WTC11 (cell line): Measurements from ENCODE around the gene CMC2. TPM values are rescaled to one million over a fixed set of nuclear protein-coding genes. Genes with fewer than 3 reads are reported as not detected.

Experiments used
- ATAC-seq: fragments of 200-7000 bp; cut with Tn5 transposase; 2 replicates; pipeline ENCODE4 v1.10.0; 2021; ENCODE audit warnings: mild to moderate bottlenecking, moderate library complexity
- CTCF ChIA-PET: fragments of 300-600 bp; sonication (Branson Sonifier 250); formaldehyde crosslinking; loops from one replicate; lab custom pipeline; 2021; ENCODE audit warnings: antibody characterized with exemption; lab: Charles Lee
- POLR2A ChIA-PET: fragments of 350-600 bp; sonication (Branson Sonifier 250); formaldehyde crosslinking; loops from one replicate; lab custom pipeline; 2021; ENCODE audit warnings: antibody characterized with exemption; lab: Charles Lee
- DNase-seq: peaks from one replicate; pipeline ENCODE4 v3.0.0; 2021; ENCODE audit warnings: low spot score
- H3K27ac Mint-ChIP-seq: 2 replicates; pipeline ENCODE4 v1.8.0; 2021; ENCODE audit warnings: mixed read lengths
- H3K27me3 Mint-ChIP-seq: 2 replicates; pipeline ENCODE4 v1.8.0; 2021; ENCODE audit warnings: low read depth, mild to moderate bottlenecking, moderate library complexity, mixed read lengths
- H3K36me3 Mint-ChIP-seq: 2 replicates; pipeline ENCODE4 v1.8.0; 2021; ENCODE audit warnings: mixed read lengths
- H3K4me1 Mint-ChIP-seq: 2 replicates; pipeline ENCODE4 v1.8.0; 2022; ENCODE audit warnings: mixed read lengths
- H3K4me3 Mint-ChIP-seq: 2 replicates; pipeline ENCODE4 v1.8.0; 2021; ENCODE audit warnings: mild to moderate bottlenecking, moderate library complexity, mixed read lengths
- H3K9me3 Mint-ChIP-seq: 2 replicates; pipeline ENCODE4 v1.8.0; 2021; ENCODE audit warnings: mixed read lengths
- AFF4 ChIP-seq: sonication (generic); formaldehyde crosslinking; IDR thresholded peaks from 2 replicates; pipeline ENCODE4 v1.8.1; 2023; ENCODE audit warnings: mild to moderate bottlenecking, missing genetic modification reagents, borderline replicate concordance
- E2F4 ChIP-seq: sonication (generic); formaldehyde crosslinking; IDR thresholded peaks from 2 replicates; pipeline ENCODE4 v1.8.1; 2022; ENCODE audit warnings: low read depth, mild to moderate bottlenecking, moderate library complexity, missing genetic modification reagents, borderline replicate concordance
- ERG ChIP-seq: fragments of 250-450 bp; sonication (Bioruptor Pico); IDR thresholded peaks from 2 replicates; pipeline ENCODE4 v1.8.0; 2021; ENCODE audit warnings: mild to moderate bottlenecking
- ESRRA ChIP-seq: sonication (generic); formaldehyde crosslinking; IDR thresholded peaks from 2 replicates; pipeline ENCODE4 v1.8.1; 2022; ENCODE audit warnings: mild to moderate bottlenecking, missing genetic modification reagents, borderline replicate concordance
- GABPB1 ChIP-seq: sonication (generic); formaldehyde crosslinking; IDR thresholded peaks from 2 replicates; pipeline ENCODE4 v1.8.1; 2023; ENCODE audit warnings: mild to moderate bottlenecking, missing genetic modification reagents
- SOX15 ChIP-seq: fragments of 250-450 bp; sonication (Bioruptor Pico); IDR thresholded peaks from 2 replicates; pipeline ENCODE4 v1.9.0; 2021; ENCODE audit warnings: mild to moderate bottlenecking
- ZNF138 ChIP-seq: sonication (generic); formaldehyde crosslinking; conservative IDR thresholded peaks from 2 replicates; pipeline ENCODE4 v1.8.1; 2022; ENCODE audit warnings: mild to moderate bottlenecking, moderate library complexity, missing genetic modification reagents
- total RNA-seq: library from RNA; stranded (reverse); gene quantifications from 3 replicates; pipeline ENCODE4 v1.2.3, GENCODE V29; 2021
- TF ChIP-seq, protein P1 (sequence below): fragments of 250-450 bp; sonication (Bioruptor Pico); conservative IDR thresholded peaks from 2 replicates; pipeline ENCODE4 v1.9.0; 2021; ENCODE audit warnings: mild to moderate bottlenecking
- TF ChIP-seq, protein P2 (sequence below): sonication (generic); formaldehyde crosslinking; IDR thresholded peaks from 2 replicates; pipeline ENCODE4 v1.8.1; 2023; ENCODE audit warnings: mild to moderate bottlenecking, missing genetic modification reagents
- TF ChIP-seq, protein P3 (sequence below): sonication (generic); formaldehyde crosslinking; IDR thresholded peaks from 2 replicates; pipeline ENCODE4 v1.8.0; 2022; ENCODE audit warnings: missing genetic modification reagents

The CMC2 gene
- total RNA-seq, 1 experiment from 2014 or later = 78.9 TPM

GRCh38 chr16:80972611-80973010 is 34.1 kb downstream of the CMC2 start:
- TF ChIP-seq, protein P1, sequence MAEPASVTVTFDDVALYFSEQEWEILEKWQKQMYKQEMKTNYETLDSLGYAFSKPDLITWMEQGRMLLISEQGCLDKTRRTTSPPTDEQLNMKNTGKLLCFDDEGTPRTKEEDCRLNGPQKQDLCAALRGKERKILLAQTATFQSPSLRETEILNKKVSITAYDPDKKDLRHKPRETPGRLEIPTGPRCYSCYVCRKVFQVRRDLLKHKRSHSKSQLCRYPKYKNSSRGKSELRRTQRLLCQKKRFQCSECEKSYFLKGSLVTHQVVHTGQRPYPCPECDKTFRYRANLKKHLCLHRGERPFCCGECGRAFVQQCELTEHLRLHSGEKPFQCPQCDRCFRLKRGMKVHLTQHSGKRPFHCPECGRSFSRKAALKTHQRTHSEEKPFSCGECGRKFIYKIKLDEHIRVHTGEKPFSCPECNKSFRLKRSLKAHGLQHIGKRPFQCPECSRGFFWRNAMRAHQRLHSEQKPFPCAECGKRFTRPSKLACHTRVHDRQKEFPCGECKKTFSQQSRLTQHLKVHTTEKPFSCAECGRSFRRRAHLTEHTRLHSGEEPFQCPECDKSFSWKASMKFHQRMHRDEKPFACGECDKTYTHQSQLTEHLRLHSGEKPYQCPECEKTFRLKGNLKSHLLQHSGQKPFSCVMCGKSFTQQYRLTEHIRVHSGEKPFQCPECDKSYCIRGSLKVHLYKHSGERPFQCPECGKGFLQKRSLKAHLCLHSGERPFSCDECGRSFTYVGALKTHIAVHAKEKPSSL (CRISPR knock-in tag) = no peak
- no peak for TF ChIP-seq E2F4 (CRISPR knock-in tag)
- no peak for TF ChIP-seq AFF4
- TF ChIP-seq, protein P2, sequence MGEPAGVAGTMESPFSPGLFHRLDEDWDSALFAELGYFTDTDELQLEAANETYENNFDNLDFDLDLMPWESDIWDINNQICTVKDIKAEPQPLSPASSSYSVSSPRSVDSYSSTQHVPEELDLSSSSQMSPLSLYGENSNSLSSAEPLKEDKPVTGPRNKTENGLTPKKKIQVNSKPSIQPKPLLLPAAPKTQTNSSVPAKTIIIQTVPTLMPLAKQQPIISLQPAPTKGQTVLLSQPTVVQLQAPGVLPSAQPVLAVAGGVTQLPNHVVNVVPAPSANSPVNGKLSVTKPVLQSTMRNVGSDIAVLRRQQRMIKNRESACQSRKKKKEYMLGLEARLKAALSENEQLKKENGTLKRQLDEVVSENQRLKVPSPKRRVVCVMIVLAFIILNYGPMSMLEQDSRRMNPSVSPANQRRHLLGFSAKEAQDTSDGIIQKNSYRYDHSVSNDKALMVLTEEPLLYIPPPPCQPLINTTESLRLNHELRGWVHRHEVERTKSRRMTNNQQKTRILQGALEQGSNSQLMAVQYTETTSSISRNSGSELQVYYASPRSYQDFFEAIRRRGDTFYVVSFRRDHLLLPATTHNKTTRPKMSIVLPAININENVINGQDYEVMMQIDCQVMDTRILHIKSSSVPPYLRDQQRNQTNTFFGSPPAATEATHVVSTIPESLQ = no peak
- no peak for TF ChIP-seq ZNF138
- TF ChIP-seq GABPB1 (CRISPR knock-in tag) = no peak
- POLR2A ChIA-PET = no interaction called here

GRCh38 chr16:80971819-80972218 is 34.9 kb downstream of the CMC2 start:
- CTCF ChIA-PET = interaction anchor here (1.3 kb wide), 1 partner anchor 23 kb away, joined by 3 read pairs; no protein-coding TSS in a partner anchor
- Mint-ChIP-seq H3K36me3 (peaks cover 8% of the 10 kb centered on the region; the same call in 1 of the 2 replicates), H3K27me3 (no peaks in the 10 kb centered on the region), H3K4me3 (no peak overlapping the region), H3K27ac (no peak overlapping the region), H3K4me1 (no peaks in the 10 kb centered on the region; the same call in 1 of the 2 replicates), H3K9me3 (no peaks in the 10 kb centered on the region)
- no peak for DNase-seq
- TF ChIP-seq SOX15 (CRISPR knock-in tag) (no peak), ERG (CRISPR knock-in tag) (no peak), AFF4 (no peak), ESRRA (CRISPR knock-in tag) (no peak)
- TF ChIP-seq, protein P3, sequence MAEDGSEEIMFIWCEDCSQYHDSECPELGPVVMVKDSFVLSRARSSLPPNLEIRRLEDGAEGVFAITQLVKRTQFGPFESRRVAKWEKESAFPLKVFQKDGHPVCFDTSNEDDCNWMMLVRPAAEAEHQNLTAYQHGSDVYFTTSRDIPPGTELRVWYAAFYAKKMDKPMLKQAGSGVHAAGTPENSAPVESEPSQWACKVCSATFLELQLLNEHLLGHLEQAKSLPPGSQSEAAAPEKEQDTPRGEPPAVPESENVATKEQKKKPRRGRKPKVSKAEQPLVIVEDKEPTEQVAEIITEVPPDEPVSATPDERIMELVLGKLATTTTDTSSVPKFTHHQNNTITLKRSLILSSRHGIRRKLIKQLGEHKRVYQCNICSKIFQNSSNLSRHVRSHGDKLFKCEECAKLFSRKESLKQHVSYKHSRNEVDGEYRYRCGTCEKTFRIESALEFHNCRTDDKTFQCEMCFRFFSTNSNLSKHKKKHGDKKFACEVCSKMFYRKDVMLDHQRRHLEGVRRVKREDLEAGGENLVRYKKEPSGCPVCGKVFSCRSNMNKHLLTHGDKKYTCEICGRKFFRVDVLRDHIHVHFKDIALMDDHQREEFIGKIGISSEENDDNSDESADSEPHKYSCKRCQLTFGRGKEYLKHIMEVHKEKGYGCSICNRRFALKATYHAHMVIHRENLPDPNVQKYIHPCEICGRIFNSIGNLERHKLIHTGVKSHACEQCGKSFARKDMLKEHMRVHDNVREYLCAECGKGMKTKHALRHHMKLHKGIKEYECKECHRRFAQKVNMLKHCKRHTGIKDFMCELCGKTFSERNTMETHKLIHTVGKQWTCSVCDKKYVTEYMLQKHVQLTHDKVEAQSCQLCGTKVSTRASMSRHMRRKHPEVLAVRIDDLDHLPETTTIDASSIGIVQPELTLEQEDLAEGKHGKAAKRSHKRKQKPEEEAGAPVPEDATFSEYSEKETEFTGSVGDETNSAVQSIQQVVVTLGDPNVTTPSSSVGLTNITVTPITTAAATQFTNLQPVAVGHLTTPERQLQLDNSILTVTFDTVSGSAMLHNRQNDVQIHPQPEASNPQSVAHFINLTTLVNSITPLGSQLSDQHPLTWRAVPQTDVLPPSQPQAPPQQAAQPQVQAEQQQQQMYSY (CRISPR knock-in tag) = no peak
- TF ChIP-seq, all 79 proteins: peak for 0
- ATAC-seq = no peak; the same call in 1 of the 2 replicates
- POLR2A ChIA-PET = no interaction called here

More at GRCh38 chr16:80972611-80973010, 34.1 kb downstream of the CMC2 start:
- H3K9me3 Mint-ChIP-seq = no peaks in the 10 kb centered on the region
- ATAC-seq (no peak), DNase-seq (no peak)
- no peaks in the 10 kb centered on the region; the same call in 1 of the 2 replicates for H3K4me1 Mint-ChIP-seq
- H3K36me3 Mint-ChIP-seq = peaks cover 8% of the 10 kb centered on the region; the same call in 1 of the 2 replicates
- CTCF ChIA-PET = interaction anchor here (1.3 kb wide), 1 partner anchor 24 kb away, joined by 3 read pairs; no protein-coding TSS in a partner anchor
- no peak overlapping the region for H3K27ac Mint-ChIP-seq
- no peak overlapping the region for H3K4me3 Mint-ChIP-seq
- H3K27me3 Mint-ChIP-seq = no peaks in the 10 kb centered on the region
